ENCODE results near the gene C19orf47.

- TF ChIP-seq EZH2phosphoT487 (IDR thresholded peaks at IDR 0.05; ENCODE audit: insufficient read depth, low read depth) (no peak), EZH2 (IDR thresholded peaks at IDR 0.05; ENCODE audit: insufficient read depth, poor library complexity, severe bottlenecking) (no peak)
Measured at GRCh38 chr19:40321566-40322270, 26.5 kb downstream of the C19orf47 start.
